ENCODE measurements around the gene ZNF263. TPM values are rescaled to one million over a fixed set of nuclear protein-coding genes. Genes with fewer than 3 reads are reported as not detected.

Gene ZNF263
- total and polyA plus RNA-seq, 2 of the 13 experiments (the other 11 are each of a cell fraction or from before 2014, with no cell fraction given): 10.2 to 41.2 TPM

- TF ChIP-seq EZH2 (conservative IDR thresholded peaks at IDR 0.05; ENCODE audit: low read depth, low read length) (no peak), HNF1B (CRISPR knock-in tag; IDR thresholded peaks at IDR 0.05) (peak; percentile 64; the same call in 1 of the 2 replicates), FOXK1 (CRISPR knock-in tag; IDR thresholded peaks at IDR 0.05; ENCODE audit: borderline replicate concordance, low read depth) (peak; percentile 71), ZNF331 (CRISPR knock-in tag; IDR thresholded peaks at IDR 0.05) (no peak; the same call in 1 of the 2 replicates), MLX (CRISPR knock-in tag; IDR thresholded peaks at IDR 0.05) (peak; percentile 79), ZNF891 (CRISPR knock-in tag; IDR thresholded peaks at IDR 0.05) (peak; percentile 32; the same call in 1 of the 2 replicates), ZNF451 (CRISPR knock-in tag; IDR thresholded peaks at IDR 0.05) (no peak; the same call in 1 of the 2 replicates), ARID2 (CRISPR knock-in tag; IDR thresholded peaks at IDR 0.05; ENCODE audit: borderline replicate concordance) (no peak), ZNF781 (CRISPR knock-in tag; IDR thresholded peaks at IDR 0.05; ENCODE audit: borderline replicate concordance, not compliant biosample characterization) (peak; percentile 24), HDAC2 (CRISPR knock-in tag; IDR thresholded peaks at IDR 0.05) (peak; percentile 56; the same call in 1 of the 2 replicates), ZFP36L1 (CRISPR knock-in tag; IDR thresholded peaks at IDR 0.05) (peak; percentile 60; the same call in 1 of the 2 replicates), ZNF160 (CRISPR knock-in tag; IDR thresholded peaks at IDR 0.05) (peak; percentile 69), SP140L (CRISPR knock-in tag; IDR thresholded peaks at IDR 0.05; ENCODE audit: borderline replicate concordance) (peak; percentile 22; the same call in 1 of the 2 replicates), MED8 (CRISPR knock-in tag; IDR thresholded peaks at IDR 0.05; ENCODE audit: insufficient replicate concordance) (peak; percentile 59), KAT8 (CRISPR knock-in tag; IDR thresholded peaks at IDR 0.05) (peak; percentile 93), ADNP (CRISPR knock-in tag; IDR thresholded peaks at IDR 0.05) (no peak), MAF1 (CRISPR knock-in tag; IDR thresholded peaks at IDR 0.05; ENCODE audit: borderline replicate concordance) (no peak), ZNF281 (CRISPR knock-in tag; IDR thresholded peaks at IDR 0.05; ENCODE audit: borderline replicate concordance) (peak; percentile 75), IRF9 (CRISPR knock-in tag; IDR thresholded peaks at IDR 0.05; ENCODE audit: borderline replicate concordance) (0 out of 2 replicates have a peak, but pooled peaks have one; percentile 1), ZNF337 (CRISPR knock-in tag; IDR thresholded peaks at IDR 0.05; ENCODE audit: borderline replicate concordance, low read depth) (no peak), ZFP91 (CRISPR knock-in tag; IDR thresholded peaks at IDR 0.05; ENCODE audit: borderline replicate concordance) (peak; percentile 72; the same call in 1 of the 2 replicates)
Observed at GRCh38 chr16:3282730-3283542, at the start of gene ZNF263 (continued).

Data from HepG2 (cell line).